HG03432 (cell line): Measurements from ENCODE around the gene CGRRF1.

Experiments used
- ATAC-seq: cut with Tn5 transposase; IDR thresholded peaks from one replicate; pipeline ENCODE4 v1.9.1; 2021; ENCODE audit warnings: mild to moderate bottlenecking, moderate library complexity; ENCODE audit not compliant: unreplicated experiment

The CGRRF1 gene

DNA sequence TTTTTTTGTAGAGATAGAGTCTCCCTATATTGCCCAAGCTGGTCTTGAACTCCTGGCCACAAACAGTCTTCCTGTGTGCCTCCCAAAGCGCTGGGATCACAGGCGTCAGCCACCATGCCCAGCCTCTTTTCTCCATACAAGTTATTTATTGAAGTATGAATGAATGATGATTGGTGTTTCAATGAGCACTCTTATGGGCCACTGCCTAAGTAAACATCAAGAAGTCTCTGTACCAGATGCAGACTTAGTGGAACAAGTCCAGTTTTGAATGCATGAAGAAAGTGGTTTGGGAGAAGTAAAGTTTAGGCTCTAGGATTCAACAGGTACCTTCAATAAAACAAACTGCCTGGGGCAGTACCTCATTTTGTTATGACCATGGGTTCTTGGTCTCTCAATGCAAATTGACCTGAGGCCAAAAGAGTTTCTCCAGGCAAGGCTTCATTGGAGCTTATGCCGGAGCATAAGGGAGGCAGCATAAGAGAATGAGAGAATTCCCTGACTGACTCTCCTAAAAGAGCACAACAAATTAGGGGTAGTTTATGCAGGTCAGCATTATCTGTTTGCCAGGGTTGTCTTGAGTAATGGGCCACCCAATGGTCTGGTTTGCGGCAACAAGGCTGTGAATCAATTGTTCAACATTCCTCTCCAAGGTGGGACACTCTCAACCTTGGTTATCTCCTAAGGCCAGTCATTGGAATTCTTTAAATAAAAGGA is 19.8 kb upstream of the CGRRF1 start:
- ATAC-seq = no peak

DNA sequence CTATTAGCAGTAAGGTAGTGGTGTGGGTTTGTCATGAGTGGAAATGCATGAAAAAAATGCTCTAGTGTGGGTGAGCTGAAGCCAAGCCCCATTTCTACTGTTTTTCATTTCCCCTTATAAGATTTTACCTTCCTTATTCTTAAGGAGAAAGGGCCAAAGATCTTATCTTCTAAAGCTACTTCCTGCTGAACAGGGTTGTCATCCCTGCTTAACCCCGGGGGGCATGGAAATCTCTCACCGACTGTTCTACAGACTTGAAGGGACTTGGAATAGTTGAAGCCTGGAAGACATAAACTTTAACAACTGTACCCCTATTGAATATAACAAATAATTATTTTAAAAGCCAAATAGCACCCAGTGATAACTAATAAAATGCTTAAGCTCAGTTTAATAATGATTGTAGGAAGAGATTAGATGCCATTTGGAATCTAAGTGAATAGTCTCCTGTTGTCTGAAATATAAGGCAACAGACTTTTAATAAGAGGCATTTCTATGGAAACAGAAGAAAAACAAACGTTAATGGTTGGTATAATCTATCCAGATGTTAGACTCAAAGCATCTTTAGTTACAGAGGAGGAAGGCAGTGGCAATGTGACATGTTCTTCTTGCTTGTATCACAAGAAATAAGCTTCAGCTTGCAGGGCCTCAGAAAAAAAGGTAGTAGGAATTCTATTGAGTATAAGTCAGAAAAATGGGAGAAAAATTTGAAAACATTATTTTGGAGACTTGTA is 19.1 kb upstream of the CGRRF1 start:
- no peak for ATAC-seq

DNA sequence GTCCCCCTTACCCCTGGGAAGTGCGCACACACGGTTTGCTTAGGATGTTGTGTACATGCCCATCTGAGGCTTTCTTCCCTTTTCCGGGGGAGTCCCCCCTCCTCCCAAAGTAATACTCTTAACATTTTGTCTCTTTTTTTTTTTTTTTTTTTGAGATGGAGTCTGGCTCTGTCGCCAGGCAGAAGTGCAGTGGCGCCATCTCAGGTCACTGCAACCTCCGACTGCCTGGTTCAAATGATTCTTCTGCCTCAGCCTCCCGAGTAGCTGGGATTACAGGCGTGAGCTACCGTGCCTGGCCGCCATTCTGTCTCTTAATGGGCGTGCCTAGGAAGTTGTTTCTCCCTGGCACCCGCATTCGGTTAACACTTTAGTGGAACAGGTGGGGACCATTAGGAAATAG is 16.4 kb upstream of the CGRRF1 start:
- no peak for ATAC-seq

DNA sequence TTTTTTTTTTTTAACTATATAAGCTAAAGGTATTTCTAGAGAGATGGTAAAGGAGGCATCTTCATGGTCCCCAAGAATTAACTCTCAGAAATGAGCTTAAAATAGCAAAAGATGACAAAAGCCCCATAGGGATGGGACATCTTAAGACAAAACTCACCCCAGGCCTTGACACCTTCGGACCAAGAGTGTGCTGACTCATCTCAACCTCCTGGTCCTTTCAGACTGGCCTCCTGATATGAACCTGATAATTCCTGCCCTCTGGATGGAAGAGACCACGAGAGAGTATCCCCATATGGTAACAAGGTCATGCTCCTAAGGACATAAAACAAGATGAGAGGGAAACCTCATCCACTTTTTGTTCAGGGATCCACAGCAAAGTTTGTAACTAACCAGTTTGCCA is 12.5 kb upstream of the CGRRF1 start:
- ATAC-seq = no peak

DNA sequence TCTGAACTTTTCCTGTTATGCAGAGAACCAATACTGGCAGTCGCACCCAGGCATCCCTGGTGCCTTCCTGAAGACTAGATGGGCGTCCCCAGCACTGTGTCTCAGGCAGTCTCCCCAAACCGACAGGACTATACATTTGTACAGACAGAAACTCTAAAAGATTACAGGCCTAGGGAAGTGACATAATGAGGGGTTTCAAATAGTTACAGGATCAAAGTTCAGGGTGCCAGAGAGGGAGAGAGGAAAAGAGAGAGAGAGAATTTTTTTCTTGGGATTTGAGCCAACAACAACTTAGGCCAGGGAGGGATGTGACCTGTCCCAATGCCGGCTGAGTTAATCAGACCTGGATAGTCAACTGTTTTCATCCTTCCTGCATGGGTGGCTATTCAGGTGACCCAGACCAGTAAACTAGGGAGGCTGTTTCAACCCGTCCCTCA is 11.6 kb upstream of the CGRRF1 start:
- ATAC-seq = no peak

DNA sequence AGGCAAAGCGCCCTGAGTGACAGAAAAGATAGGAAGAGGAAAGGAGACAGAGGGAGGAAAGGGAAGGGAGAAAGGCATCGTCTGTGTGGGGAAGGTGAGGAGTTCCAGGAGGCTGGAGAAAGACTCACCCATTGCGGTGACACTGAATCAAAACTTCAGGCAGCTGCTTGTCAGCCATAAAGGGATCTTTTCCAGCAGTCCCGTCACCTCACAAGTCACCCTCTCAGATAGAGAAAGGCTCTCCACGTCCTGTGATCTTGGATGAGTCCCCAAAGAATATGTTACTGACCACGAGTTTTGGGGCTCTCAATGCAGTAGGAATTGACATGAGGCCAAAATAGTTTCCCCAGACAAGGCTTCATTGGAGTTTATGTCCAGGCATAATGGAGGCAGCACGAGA is 11.1 kb upstream of the CGRRF1 start:
- ATAC-seq = no peak

DNA sequence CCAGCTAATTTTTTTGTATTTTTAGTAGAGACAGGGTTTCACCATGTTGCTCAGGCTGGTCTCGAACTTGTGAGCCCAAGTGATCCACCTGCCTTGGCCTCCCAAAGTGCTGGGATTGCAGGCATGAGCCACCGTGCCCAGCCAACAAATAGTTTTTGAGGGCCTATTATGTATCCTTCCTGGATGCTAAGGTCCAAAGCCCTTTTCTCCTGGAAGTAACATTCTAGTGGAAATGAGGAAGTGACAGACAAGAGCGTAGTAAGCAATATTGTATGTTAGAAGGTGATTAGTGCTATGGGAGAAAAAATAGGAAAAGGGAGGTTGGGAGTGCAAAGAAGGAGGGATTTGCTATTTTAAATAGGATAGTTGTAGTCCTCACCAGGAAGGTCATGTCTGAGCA is 9.0 kb upstream of the CGRRF1 start:
- ATAC-seq = no peak

DNA sequence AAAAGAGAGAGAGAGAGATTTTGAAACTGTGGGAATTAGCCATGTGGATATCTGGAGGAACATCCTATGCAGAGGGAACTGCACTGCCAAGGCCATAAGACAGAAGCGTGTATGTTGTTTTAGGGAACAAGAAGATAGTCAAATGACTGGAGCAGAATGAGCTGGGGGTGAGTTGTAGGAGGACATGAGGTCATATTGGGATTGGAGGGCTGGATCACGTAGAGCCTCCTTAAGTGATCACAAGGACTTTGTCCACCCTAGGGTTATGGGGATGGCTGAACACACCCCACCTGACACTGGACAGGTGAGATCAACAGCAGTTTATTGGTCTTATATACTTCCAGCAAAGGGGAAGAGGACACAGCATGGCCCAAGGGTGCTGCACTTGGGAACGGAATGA is 8.2 kb upstream of the CGRRF1 start:
- ATAC-seq = no peak

DNA sequence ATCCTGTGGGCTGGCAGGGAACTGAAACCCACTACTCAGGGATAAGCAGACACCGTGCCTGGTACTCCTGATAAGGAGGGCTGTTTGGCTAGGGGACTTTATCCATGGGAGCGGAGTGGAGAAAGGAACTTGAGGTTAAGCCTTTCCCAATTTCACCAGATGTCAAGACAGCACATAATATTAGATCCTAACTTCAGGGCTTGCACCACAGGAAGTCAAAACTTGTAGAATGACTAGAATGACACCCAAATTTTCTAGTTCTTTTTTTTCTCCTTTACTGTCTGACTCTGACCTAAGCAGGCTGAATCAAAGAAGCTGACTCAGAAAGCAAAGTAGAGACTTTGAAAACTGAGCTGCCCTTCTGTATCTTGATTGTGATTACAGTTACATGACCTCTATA is 7.1 kb upstream of the CGRRF1 start:
- no peak for ATAC-seq

DNA sequence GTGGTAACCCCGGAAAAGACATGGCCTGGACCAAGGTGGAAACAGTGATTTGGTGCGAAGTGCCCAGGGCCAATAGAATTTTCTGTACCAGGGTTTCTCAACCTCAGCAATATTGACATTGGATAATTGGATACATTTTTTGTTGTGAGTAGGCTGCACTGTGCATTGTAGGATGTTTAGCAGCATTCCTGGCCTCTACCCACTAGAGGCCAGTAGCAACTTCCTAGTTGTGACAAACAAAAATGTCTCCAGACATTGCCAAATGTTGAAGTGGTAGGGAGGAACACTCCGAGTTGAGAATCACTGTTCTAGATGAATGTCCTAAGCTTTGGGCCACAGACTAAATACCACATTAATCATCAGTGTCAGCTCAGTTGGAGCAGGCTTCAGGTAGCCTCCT is 6.2 kb upstream of the CGRRF1 start:
- no peak for ATAC-seq

DNA sequence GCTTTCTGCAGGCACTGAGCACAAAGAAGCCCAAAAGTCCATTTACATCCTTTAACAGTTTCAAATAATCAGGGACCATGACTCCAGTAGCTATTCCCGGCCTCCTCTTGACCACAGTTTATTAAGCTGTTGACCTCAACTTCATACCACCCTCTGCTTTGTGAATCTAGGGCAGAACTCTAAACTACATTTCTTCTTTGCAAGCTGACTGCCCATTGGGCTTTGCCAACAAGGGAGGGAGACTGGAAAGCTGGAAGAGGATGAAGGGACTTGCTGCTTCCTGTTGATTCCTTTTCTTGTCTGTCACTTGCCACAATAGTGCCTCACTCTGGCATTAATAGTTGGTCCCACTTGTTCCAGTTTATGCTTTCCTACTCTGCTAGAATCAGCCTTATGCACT is 2.7 kb downstream of the CGRRF1 start:
- no peak for ATAC-seq

DNA sequence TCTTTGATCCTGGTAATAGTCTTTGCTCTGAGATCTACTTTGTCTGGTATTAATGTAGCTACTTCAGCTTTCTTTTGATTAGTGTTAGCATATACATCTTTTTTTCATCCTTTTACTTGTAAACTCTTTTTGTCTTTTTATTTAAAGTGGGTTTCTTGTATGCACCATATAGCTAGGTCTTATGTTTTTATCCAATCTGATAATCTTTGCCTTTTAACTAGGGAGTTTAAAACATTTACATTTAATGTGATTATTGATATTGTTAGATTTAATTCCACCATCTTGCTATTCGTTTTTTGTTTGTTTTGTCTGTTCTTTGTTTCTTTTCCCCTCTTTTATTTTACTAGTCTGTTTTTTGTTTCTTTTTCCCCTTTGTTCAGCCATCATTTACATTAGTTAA is 6.0 kb downstream of the CGRRF1 start:
- ATAC-seq = no peak

DNA sequence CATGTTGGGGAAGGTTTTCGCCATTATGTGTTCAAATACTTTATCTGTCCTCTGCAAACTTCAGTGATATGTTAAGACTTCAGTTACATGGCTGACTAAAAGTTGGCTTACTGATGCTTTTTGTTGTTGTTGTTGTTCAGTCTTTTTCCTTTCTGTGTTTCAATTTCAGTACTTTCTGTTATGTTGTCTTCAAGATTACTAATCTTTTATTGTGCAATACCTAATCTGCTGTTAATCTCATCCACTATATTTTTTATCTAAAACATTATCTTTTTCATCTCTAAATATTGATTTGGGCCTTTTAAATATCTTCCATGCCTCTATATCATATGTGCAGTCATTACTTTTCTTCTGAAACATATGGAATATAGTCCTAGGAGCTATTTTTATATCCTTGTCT is 7.0 kb downstream of the CGRRF1 start:
- ATAC-seq = no peak

DNA sequence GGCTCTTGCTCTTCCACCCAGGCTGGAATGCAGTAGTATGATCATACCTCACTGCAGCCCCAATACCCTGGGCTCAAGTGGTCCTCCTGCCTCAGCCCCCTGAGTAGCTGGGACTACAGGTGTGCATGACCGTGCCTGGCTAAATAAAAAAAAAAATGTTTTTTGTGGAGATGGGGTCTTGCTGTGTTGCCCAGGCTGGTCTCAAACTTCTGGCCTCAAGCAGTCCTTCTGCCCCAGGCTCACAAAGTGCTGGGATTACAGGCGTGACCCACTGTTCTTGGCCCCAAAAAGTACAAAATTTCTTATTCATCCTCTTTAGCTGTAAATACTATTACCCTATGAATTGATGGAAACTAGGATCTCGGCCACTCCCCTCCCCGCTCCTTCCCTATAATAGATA is 14.7 kb downstream of the CGRRF1 start:
- no peak for ATAC-seq

DNA sequence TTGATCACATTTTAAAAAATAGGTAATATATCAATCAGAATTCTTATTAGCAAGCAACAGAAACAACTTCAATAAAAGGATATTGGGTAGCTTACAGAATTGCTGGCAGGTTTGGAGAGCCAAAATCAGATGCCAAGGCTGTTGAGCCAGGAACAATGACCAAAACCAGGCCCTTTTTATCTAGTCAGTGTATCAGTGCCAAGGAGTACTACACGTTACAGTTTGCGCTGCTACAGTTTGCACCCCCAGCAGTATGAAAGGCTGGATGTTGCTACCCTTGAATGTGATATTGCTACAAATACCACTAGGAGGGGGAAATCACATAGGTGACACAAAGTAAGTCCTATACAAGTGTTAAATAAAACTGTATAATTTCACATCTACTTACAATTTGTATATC is 19.3 kb downstream of the CGRRF1 start:
- no peak for ATAC-seq

DNA sequence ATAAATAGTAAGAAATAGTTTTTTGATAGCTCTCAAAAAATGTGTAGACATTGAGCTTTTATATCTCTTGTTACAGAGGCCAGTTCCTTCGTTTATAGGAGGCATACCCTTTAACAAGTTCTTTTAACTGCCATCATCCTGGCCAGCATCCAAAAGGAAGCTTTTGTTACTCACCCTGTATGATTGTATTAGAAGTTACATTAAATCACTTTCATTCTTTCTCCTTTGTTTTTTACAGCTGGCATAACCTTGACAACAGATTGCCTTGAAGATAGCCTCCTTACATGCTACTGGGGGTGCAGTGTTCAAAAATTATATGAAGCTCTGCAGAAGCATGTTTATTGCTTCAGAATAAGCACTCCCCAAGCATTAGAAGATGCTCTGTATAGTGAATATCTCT is 20.1 kb downstream of the CGRRF1 start:
- ATAC-seq = no peak

DNA sequence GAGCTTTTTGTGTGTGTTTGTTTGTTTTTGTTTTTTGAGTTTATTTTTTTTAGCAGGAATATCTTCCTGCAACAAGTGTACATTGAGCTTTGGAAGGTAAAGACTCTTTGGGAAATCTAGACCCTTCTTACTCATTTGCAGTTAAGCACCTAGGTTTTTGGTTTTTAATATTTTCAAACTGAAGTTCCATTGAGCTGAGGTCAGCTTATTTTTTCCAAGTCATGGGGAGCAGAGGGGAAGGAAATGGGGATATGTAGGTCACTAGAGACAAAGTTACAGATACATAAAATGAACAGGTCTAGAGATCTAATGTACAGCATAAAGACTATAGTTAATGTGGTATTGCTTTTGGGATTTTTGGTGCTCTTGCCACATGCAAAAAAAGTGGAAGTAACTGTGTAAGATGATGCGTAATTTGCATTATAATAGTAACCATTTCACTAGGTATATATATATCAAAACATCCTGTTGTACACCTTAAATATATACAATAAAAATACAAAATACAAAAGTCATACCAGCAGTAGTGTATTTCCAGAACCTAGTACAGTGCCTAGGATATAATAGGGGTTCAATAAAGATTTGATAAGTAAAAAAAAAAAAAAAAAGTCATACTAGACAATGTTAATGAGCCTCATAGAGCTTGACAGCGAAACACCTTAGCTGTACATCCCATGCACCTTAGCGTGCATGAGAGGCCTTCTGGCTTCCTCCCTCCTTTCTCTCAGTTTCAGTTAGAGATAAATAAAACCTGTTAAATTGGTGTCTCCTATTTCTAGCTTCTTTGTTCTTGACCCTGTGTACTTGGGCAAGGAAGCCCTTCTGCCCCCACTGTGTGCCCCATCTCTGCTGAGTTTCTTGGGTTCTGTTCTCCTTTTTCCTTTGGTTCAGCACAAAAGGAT is 22.7 kb downstream of the CGRRF1 start:
- ATAC-seq = peak; percentile 98

DNA sequence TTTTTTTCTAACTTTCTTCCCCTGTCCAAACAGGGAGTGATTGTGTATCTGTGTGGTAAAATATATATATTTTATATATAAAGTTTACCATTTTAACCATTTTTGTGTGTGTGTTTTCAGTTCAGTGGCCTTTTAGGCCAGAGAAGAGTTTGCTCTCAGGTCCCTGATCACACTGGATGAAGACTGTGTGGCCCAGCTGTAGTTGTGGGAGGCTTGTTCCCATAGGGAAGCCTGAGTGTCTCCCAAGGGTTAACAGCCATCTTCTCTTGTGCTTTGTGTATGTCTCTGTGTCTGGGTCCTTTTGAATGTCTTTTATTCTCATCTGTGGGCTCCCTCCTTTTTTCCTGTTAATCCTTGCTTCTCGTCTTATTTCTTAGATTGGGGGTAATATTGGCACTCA is 23.4 kb downstream of the CGRRF1 start:
- peak; percentile 27 for ATAC-seq

DNA sequence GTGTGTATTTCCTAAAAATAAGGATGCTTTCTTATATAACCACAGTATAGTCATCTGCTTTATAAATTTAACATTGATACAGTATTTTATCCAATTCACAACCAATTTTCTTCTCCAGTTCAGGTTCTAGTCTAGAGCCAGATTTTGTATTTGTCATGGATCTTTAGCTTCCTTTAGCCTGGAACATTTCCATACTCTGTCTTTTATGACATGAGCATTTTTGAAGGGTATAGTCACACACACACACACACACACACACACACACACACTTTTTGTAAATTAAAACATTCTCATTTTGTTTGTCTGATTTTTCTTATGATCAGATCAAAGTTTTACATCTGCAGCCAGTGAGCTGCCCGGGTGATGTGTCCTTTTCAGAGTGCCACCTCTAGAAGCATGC is 25.4 kb downstream of the CGRRF1 start:
- ATAC-seq = no peak

DNA sequence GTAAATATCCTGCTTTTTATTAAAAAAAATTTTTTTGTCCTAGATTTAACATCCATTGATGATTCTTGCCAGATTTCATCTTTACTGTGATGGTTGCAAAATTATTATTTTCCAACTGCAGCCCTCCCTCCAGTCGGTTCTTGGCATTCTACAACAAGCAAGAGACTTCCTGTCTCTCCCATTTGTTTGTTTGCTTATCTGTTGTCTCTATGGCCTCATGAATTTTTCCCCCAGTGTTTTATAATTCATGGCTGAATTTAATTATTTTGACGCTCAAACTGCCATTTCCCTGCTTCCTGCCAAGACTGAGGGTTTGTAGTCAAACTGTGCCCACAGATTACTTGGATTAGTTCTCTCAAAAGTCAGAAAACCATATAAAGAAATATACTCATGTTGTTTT is 25.9 kb downstream of the CGRRF1 start:
- ATAC-seq = no peak

DNA sequence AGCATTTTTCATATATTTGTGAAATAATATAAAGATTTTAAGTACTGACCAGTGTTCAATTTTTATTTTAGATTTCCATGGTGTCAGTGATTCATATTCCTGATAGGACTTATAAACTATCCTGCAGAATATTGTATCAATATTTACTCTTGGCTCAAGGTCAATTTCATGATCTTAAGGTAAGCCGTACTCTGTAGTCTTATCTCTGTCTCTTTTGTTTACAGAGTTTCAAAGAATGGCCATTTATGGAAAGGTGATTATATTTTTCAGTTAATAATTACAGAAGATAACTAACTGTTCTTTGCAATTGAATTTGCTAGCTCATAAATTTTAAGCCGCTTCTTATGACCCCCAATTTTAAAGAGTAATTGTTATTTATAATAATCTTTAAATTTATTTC is 27.9 kb downstream of the CGRRF1 start:
- ATAC-seq = no peak

DNA sequence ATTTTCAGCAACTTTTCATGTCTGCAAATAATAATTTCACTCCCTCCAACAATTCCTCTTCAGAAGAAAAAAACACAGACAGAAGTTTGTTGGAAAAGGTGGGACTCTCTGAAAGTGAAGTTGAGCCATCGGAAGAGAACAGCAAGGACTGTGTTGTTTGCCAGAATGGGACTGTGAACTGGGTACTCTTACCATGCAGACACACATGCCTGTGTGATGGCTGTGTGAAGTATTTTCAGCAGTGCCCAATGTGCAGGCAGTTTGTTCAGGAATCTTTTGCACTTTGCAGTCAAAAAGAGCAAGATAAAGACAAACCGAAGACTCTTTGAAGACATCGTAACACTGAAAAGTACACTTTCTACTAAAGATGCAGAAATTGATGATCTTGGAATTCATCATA is 28.3 kb downstream of the CGRRF1 start:
- no peak for ATAC-seq
